GM21526 (cell line): ENCODE results near the gene GSTO2.

Experiments
- ATAC-seq: cut with Tn5 transposase; IDR thresholded peaks from one replicate; pipeline ENCODE4 v1.9.1; 2021; ENCODE audit warnings: moderate library complexity; ENCODE audit not compliant: unreplicated experiment, low FRiP score

Gene GSTO2

DNA sequence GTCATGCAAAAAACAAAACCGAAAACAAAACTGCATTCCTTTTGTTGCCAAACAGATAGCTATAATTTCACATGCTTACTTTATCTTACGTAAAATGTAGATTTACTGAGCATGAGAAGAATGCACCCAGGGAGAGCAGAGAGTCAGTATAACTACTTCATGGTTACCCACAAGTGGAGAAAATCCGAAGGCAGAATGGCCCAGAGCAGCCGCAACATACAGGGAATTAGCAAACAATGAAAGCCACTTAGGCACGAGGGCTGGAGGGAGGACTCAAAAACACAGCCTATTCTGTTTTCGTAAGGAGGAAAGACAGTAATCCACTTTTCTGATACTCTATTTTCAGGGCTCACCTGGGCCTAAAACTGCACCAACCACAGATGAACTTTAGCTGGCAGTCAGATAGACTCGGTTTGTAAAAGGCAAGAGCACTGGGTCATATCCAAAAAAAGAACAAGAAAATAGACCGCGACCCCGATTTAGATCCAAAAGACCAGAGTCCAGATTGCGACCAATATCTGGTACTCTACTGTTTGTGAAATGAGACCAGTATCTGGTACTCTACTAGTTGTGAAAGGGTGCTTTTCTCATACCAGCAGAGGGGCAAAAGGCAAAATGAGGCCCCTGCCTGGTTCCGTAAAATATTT is 68.0 kb downstream of the GSTO2 start:
- peak; percentile 16 for ATAC-seq

DNA sequence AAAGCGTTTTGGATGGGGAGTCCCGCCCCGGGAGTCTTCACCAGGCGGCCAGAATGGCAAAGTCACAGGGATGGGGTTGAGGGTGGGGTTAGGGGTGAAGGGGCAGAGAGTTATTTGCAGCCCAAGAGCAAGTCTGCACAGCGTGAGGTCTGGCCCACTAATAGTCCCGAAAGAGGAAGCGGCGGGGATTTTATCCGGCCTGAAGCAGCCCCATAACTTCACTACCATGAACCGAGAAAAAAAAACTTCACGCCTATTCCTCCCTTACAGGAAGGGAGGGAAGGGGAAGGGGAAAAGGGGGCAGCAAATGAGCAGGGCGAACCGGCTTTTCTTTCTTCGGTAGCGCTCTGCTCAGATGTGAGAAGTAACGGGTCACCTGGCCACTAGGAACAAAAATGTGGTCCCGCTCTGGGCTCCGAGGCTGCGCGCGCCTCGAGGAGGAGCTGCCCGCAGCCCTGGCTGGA is 68.6 kb downstream of the GSTO2 start:
- ATAC-seq = peak; percentile 47

DNA sequence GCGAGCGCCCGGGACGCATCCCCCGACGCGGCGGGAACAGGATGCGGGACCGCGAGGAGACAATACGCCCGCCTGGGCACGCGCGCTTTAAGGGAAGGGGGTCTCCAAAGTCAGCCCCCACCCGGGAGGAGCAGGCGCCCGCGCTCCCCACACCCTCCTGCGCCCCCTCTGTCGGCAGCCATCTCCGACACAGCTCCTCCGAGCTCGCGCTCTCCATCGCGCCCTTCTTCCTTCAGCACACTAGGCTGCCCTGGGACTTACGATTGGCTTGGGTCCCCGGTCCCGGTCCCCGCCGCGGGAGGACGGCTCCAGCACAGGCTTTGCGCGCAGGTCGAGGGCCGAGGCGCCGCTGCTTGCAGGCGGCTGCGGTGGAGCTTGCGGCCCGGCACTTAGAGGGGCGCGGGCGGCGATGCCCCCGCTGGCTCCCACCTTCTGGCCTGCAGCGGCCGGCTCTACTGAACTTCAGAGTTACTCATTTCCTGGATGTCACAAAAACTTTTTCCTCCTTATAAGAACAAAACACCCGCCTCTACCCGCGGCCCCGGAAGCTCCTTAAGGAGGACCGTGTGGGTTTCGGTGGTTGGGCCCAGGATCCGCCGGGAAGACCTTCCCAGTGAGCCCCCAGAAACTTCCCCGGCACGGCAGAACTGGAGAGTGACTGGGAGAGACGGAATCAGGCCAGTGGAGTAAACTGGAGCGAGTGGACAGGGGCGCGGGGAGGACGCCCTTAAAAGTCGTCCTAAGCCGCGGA is 69.2 kb downstream of the GSTO2 start, which contains the start of gene ITPRIP:
Gene ITPRIP (minus strand): TSS at position 481 of the 751 bp plus-strand sequence. CDS start 22,414 bp downstream, outside the sequence.
- peak; percentile 59 for ATAC-seq

DNA sequence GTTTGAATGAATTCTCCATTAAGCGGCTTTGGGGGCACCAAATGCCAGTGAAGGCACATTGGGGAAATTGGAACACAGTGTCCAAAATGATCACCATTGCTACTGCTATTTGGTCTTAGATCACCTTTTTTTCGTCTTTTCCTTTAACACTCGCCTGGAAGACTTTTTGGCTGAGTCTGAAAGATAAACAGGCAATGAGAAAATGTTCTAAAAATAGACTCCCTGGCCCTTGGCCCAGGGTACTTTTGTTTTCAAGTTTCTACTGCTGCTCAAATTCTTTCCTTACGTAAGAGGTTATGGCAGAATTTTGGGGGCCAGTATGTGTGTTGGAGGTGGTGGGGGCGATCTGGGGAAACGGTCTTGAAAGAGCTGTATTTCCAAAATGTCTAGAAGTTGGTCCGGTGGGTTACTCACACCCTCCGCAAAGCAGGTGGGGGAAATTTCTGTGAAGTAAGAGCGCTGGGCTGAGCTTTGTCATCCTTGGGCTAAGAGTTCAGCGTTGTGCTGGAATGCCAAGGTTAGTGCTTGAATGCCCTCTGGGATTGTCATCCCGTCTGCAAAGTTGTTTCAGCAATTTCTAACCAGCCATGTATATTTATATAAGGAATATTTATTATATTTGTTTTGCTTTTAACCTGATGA is 70.6 kb downstream of the GSTO2 start:
- ATAC-seq = no peak

GRCh38 chr10:104340111-104340526 is 71.1 kb downstream of the GSTO2 start:
- no peak for ATAC-seq

DNA sequence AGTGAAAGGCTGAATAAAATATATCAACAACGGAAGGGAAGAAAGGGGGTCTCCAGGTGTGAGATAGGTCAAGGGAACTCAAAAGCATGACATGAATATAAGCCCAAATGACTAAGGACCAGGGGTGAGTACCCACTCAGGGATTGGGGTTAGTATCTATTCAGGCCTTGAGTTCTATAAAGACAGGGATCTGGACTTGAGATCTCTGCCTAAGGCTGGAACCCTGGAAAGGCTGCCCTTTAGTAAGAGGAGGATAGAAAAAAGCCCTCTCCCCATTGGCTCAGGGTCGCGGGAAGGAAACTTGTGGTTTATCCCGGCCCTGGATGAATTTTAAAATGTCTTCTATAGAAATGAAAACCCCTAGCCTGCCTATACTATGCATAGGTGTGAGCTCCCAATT is 71.7 kb downstream of the GSTO2 start:
- ATAC-seq = no peak

DNA sequence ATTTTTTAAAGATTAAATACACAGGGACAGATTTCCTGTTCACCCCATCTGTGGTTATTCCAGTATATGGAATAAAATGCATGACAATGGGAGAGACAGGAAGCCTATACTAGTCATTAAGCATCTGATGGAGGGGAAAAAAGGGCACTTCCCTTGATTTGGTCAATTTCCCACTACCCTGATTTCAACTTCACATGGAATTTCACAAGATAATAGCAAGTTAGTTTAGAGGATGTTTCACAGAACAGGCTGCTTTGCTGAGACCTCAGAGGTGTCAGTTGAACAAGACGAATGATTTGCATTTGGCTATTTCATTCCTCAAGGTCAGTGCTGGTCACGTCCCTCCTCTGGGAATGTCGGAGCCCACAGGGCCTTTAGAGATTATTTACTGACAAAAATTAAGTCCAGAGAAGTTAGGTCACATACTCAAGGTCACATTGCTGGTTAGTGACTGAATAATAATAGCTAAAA is 74.0 kb downstream of the GSTO2 start:
- ATAC-seq = no peak

- ATAC-seq = no peak
These were observed 75.2 kb downstream of the GSTO2 start for GRCh38 chr10:104344219-104344618.

DNA sequence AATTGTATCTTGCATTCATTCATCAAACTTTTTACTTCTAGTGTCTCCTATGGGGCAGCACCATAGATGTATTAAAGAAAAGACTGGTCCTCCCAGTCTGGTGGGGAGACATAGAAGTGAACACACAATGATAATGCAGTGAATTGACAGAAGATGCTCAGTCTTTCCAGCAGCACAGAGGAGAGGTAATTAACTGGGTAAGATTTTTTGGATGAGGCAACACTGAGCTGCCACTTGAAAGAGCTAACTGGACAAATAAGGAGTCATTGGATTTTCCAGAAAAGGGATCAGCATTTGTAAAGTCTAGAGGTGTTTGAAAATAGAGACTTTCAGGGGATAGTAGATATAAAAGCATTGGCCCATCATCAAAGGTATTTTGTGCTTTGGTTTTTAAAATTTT is 76.5 kb downstream of the GSTO2 start:
- no peak for ATAC-seq

GRCh38 chr10:104345941-104346340 is 77.0 kb downstream of the GSTO2 start:
- ATAC-seq = no peak

DNA sequence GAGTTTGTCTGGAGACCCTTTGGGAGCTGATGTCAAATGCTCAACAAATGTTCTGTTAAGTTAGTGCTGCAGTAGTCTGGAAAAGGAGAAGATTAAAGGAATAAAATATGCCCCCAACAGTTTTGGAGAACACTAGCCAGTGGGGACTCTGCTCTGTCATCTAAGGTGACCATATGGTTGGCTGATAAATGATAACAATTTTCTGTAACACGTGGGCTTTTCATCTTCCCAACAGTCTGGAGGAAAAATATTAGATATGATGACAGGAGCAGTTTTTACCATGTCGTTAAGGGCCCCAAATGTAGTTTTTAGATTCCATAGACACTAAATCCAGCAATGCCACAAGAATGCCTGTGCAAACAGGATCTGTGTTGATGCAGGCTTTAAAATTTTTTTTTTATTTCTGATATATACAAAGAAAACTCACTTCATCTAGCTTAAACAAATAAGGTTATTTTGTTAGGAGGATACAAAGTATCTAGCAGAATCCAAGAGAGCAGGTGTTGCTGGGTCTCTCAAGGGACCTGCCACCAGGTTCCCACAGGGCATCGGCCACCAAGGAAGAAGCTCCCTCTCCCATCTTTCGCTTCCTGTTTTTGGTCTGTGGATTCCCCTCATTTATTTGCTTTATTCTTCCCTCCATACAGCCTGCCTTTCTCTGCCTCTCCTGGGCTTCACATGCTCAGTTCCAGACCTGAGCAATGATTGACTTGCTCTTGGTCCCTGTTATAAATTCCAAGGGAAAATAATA is 78.5 kb downstream of the GSTO2 start:
- ATAC-seq = no peak

GRCh38 chr10:104348601-104349000 is 79.6 kb downstream of the GSTO2 start:
- no peak for ATAC-seq

DNA sequence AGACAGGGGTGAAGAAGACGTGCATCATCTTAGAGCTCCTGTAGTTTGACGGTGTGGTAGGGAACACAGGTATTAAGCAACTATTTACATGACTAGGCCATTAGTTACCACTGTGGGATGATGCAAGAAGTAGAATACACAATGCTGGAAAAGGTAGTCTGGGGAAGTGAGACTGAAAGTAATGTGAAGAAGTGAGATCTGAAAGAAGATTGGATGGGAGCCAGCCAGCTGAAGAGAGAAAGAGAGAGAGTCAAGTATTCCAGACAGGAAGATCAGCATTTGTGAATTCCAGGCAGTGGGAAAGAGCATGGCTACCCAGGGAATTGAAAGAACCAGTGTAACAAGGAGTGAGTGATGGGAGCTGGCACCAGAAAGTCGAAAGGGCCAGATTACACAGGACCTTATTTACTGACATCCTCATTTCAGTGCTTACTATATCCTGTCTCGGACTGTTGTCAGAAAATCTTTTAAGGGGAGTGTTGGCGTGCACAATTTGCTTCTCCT is 80.7 kb downstream of the GSTO2 start:
- peak; percentile 62 for ATAC-seq

DNA sequence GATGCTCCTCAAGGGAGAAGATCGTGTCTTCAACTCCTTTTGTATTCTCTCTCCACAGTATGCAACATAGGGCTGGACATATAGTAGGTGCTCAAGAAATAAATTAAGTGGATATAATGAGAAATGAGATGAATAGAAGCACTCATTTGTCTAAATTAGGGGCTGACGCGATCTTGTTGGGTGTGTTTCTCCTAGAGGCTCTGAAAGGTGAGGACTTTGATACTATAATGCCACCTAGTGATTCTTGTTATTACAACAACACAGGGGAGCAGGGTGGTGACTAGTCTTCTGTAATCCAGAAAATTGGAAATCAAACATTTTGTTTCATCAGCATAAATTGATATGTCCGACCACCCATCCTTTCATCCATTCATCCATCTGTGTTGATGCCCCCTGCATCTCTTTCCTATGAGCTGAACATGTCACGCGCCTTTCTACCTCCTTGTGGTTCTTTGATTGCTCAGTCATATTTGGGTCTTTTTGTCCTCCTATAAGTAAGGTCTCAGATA is 81.2 kb downstream of the GSTO2 start:
- peak; percentile 58 for ATAC-seq

GRCh38 chr10:104351061-104351702 is 82.2 kb downstream of the GSTO2 start:
- no peak for ATAC-seq

DNA sequence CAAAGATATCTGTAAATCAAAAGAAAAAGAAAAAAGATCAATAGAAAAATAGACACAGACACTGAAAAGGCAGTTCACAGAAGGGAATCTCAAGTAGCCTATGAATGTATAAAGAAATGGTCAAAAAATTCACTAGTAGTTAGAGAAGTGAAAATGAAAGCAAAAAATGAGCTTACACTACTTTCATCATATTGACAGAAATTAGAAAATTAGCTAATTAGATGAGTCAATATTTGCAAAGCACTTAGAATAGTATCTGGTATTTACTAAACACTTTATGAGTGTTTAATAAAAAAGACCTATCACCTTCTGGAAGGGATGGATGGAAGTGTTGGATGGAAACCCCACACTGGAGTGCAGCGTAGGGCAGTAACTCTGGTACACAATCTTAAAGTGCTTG is 82.9 kb downstream of the GSTO2 start:
- ATAC-seq = no peak

DNA sequence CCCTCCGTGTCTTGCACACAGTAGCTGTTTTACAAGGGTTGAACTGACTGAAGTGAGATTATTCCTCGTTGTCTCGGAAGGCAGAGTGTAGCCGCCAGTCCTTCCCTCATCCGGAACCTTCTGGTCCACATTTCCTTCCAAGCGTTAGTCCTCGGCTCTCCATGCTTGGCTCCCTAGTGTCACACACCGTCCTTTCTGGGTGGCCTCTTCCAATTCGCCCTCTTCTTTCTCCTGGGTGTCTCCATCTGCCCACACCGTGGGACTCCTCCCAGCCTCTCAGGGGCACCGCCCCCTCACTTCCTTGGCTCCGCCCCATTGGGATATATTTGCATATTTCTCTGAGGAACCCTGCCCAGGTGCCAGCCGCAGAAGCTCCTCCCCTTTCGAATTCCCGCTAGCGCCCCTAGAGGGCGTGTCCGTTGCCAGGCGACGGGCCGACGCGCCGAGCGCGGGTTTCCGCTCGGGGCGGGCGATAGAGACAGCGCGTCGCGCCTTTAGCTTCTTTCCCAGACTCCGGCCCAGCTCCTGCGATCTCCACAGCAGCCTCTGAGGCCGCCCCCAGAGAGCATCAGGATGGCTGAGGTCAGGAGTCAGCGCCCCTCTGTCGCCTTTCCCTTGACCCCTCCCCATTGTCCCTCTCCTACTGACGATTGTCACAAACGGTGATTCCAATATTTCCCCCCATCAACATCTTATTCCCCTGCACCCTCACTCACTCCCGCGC is 84.5 kb downstream of the GSTO2 start, which contains the start of gene CFAP58:
Gene CFAP58 (plus strand): TSS at position 509 of the 724 bp plus-strand sequence. CDS start 65 bp downstream, at position 574.
- peak; percentile 56 for ATAC-seq
